GM18526 (cell line): ENCODE data around the gene FOLR2.

Source experiments
- POLR2A ChIP-seq: IDR thresholded peaks from 3 replicates; pipeline ENCODE4 v1.6.1; 2011; ENCODE audit not compliant: insufficient read length; ENCODE audit errors: extremely low read depth

FOLR2 gene

GRCh38 chr11:72227316-72228228 is 11.0 kb downstream of the FOLR2 start:
- no peak for TF ChIP-seq POLR2A

- no peak for TF ChIP-seq POLR2A
Measured at GRCh38 chr11:72228229-72228843, 11.7 kb downstream of the FOLR2 start.

- no peak for TF ChIP-seq POLR2A
Measured at GRCh38 chr11:72228844-72229231, 12.2 kb downstream of the FOLR2 start.

GRCh38 chr11:72229336-72229924 is 12.8 kb downstream of the FOLR2 start:
- TF ChIP-seq POLR2A, result no peak

- no peak for TF ChIP-seq POLR2A
Measured at GRCh38 chr11:72229925-72230763, 13.6 kb downstream of the FOLR2 start.

GRCh38 chr11:72230764-72231365 is 14.3 kb downstream of the FOLR2 start:
- TF ChIP-seq POLR2A, result no peak

GRCh38 chr11:72231396-72232259 is 15.0 kb downstream of the FOLR2 start:
- no peak for TF ChIP-seq POLR2A

GRCh38 chr11:72232260-72233055 is 15.9 kb downstream of the FOLR2 start:
- no peak for TF ChIP-seq POLR2A

- TF ChIP-seq POLR2A, result no peak
Measured at GRCh38 chr11:72233056-72233772, 16.6 kb downstream of the FOLR2 start.

- no peak for TF ChIP-seq POLR2A
Measured at GRCh38 chr11:72233773-72234513, 17.3 kb downstream of the FOLR2 start.

- TF ChIP-seq POLR2A, result no peak
Measured at GRCh38 chr11:72234514-72234830, 17.9 kb downstream of the FOLR2 start.

- TF ChIP-seq POLR2A, result no peak
Measured at GRCh38 chr11:72234920-72235319, 18.3 kb downstream of the FOLR2 start.
